Activated CD8-positive, alpha-beta T cell treated with anti-CD3 and anti-CD28 coated beads for 36 hours (primary cell): ENCODE results near the gene BRME1. TPM values are rescaled to one million over a fixed set of nuclear protein-coding genes. Genes with fewer than 3 reads are reported as not detected.

Experiments
- ATAC-seq: fragments of 200-7000 bp; cut with Tn5 transposase; one replicate; pipeline ENCODE4 v1.10.0; 2021; ENCODE audit warnings: mild to moderate bottlenecking, moderate library complexity
- CTCF ChIA-PET: fragments of 350-600 bp; sonication (Branson Sonifier 250); formaldehyde crosslinking; loops from one replicate; lab custom pipeline; 2021; ENCODE audit warnings: antibody characterized with exemption; lab: Charles Lee
- POLR2A ChIA-PET: fragments of 350-600 bp; sonication (Branson Sonifier 250); formaldehyde crosslinking; loops from one replicate; lab custom pipeline; 2021; ENCODE audit warnings: antibody characterized with exemption; lab: Charles Lee
- DNase-seq: peaks from one replicate; pipeline ENCODE4 v3.0.0-alpha.2; 2020
- H3K27ac Mint-ChIP-seq: one replicate; pipeline ENCODE4 v1.8.0; 2021; ENCODE audit warnings: mild to moderate bottlenecking, mixed read lengths
- H3K27me3 Mint-ChIP-seq: one replicate; pipeline ENCODE4 v1.8.0; 2021; ENCODE audit warnings: mixed read lengths
- H3K36me3 Mint-ChIP-seq: one replicate; pipeline ENCODE4 v1.8.0; 2021; ENCODE audit warnings: low read depth, mixed read lengths
- H3K4me1 Mint-ChIP-seq: one replicate; pipeline ENCODE4 v1.8.0; 2021; ENCODE audit warnings: low read depth, mixed read lengths
- H3K4me3 Mint-ChIP-seq: one replicate; pipeline ENCODE4 v1.8.0; 2021; ENCODE audit warnings: mild to moderate bottlenecking, moderate library complexity, mixed read lengths
- H3K9me3 Mint-ChIP-seq: one replicate; pipeline ENCODE4 v1.8.0; 2021; ENCODE audit warnings: mixed read lengths
- CTCF ChIP-seq: fragments of 200-600 bp; IDR thresholded peaks from one replicate; pipeline ENCODE4 v1.8.0; 2022; ENCODE audit warnings: antibody characterized with exemption, mild to moderate bottlenecking
- intact Hi-C: fragments of 100-400 bp; cut with micrococcal nuclease; formaldehyde crosslinking; loops from one replicate; pipeline ENCODE4 v1.10.0; 2022
- total RNA-seq, 2 experiments: library from RNA; stranded (reverse); gene quantifications; one replicate each; pipeline ENCODE4 v1.2.3, GENCODE V29; 2021

BRME1 gene
- total RNA-seq, 2 experiments from 2014 or later, result 3.6 to 5.2 TPM

DNA sequence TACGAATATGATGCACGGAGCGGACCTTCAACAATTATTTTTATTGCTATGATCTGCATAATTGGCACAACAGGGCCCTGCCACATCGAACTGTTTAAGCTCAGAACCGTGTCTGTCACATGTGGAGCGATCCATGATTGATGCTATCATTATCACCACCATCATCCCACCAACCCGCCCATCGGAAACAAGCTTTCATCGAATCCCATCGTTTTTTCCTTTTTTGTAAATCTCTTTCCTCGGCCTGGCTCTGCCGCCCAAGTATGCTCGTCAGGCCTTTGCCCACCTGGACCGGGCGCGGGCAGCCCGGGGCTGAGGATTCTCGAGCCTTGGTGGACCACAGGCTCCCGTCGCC is 45.9 kb upstream of the BRME1 start:
- peak; percentile 3 for ATAC-seq
- CTCF ChIA-PET, result interaction anchor here (0.8 to 1.3 kb wide), 4 partner anchors 8 to 106 kb away, joined by 3 to 5 read pairs (median 4); partner anchors contain the start of gene IL27RA
- H3K36me3 Mint-ChIP-seq, result peaks cover 8% of the 10 kb centered on the region
- POLR2A ChIA-PET, result interaction anchor here (1.1 to 1.5 kb wide), 4 partner anchors 13 to 80 kb away, joined by 3 to 6 read pairs (median 4); partner anchors contain the start of gene PODNL1
- H3K27ac Mint-ChIP-seq, result peak overlapping the region; percentile 83
- DNase-seq, result no peak
- H3K4me3 Mint-ChIP-seq, result peak overlapping the region; percentile 94
- H3K9me3 Mint-ChIP-seq, result no peaks in the 10 kb centered on the region
- H3K4me1 Mint-ChIP-seq, result peaks cover 13% of the 10 kb centered on the region
- intact Hi-C loops, result no loop called here
- no peak for TF ChIP-seq CTCF
- H3K27me3 Mint-ChIP-seq, result no peaks in the 10 kb centered on the region

GRCh38 chr19:13951043-13951442 is 45.1 kb upstream of the BRME1 start:
- peaks cover 6% of the 10 kb centered on the region for H3K36me3 Mint-ChIP-seq
- ChIA-PET CTCF (interaction anchor here (1.1 kb wide), 1 partner anchor 9 kb away, joined by 5 read pairs; no protein-coding TSS in a partner anchor), POLR2A (no interaction called here)
- peaks cover 13% of the 10 kb centered on the region for H3K4me1 Mint-ChIP-seq
- H3K27me3 Mint-ChIP-seq, result no peaks in the 10 kb centered on the region
- intact Hi-C loops, result no loop called here
- ATAC-seq (no peak), DNase-seq (no peak)
- TF ChIP-seq CTCF, result no peak
- no peak overlapping the region for H3K4me3 Mint-ChIP-seq
- H3K9me3 Mint-ChIP-seq, result no peaks in the 10 kb centered on the region
- H3K27ac Mint-ChIP-seq, result no peak overlapping the region

GRCh38 chr19:13946414-13946813 is 40.5 kb upstream of the BRME1 start:
- POLR2A ChIA-PET, result no interaction called here
- Mint-ChIP-seq H3K36me3 (no peaks in the 10 kb centered on the region), H3K9me3 (no peaks in the 10 kb centered on the region), H3K4me3 (no peak overlapping the region), H3K27ac (no peak overlapping the region), H3K27me3 (no peaks in the 10 kb centered on the region), H3K4me1 (no peaks in the 10 kb centered on the region)
- CTCF ChIA-PET, result no interaction called here
- ATAC-seq, result no peak
- no peak for DNase-seq
- no peak for TF ChIP-seq CTCF
- intact Hi-C loops, result no loop called here

DNA sequence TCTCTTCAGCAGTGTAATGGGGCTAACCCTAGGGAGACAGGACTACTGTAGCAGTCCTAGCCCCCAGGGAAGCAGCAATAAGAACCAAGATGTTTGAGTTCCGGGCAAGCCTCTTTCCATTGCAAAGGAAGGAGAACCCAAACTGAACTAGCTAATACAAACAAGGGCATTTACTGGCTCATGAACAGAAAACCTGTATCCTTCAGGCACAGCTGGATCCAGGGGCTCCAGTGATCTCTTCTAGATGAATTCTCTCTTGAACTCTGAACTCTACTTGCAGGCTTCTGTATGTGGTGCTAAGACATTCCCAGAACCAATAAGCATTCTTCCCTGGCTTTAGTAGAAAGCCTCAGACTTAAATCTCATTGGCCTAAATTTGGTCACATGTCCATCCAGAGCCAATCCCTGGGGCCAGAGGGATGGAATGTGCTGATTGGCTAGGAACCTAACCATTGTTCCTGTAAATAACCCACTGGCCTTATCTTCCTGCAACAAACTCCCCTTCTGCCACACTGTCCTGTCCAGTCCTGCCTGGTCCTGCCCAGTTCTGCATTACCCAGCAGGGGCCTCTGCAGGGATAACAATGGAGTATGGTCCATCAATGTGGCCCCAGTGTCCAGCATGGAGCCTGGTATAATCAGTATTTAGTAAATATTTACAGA is 36.2 kb upstream of the BRME1 start:
- no peaks in the 10 kb centered on the region for H3K4me1 Mint-ChIP-seq
- no peak for ATAC-seq
- TF ChIP-seq CTCF, result no peak
- intact Hi-C loops, result no loop called here
- POLR2A ChIA-PET, result no interaction called here
- no peak for DNase-seq
- no peaks in the 10 kb centered on the region for H3K9me3 Mint-ChIP-seq
- CTCF ChIA-PET, result interaction anchor here (1.0 to 1.3 kb wide), 2 partner anchors 9 to 90 kb away, joined by 3 read pairs; partner anchors contain the start of gene IL27RA
- H3K4me3 Mint-ChIP-seq, result no peak overlapping the region
- no peak overlapping the region for H3K27ac Mint-ChIP-seq
- H3K27me3 Mint-ChIP-seq, result peaks cover 4% of the 10 kb centered on the region
- H3K36me3 Mint-ChIP-seq, result no peaks in the 10 kb centered on the region

GRCh38 chr19:13938301-13939064 is 32.6 kb upstream of the BRME1 start, which contains the start of gene PODNL1:
Gene PODNL1, minus strand, starts transcription at chr19:13938417. Its CDS starts 236 bp downstream, at chr19:13938181.
- DNase-seq (no peak), ATAC-seq (no peak)
- ChIA-PET CTCF (interaction anchor here (0.9 to 1.4 kb wide), 2 partner anchors 27 to 51 kb away, joined by 3 read pairs; no protein-coding TSS in a partner anchor), POLR2A (interaction anchor here (1.2 to 1.6 kb wide), 2 partner anchors 13 to 65 kb away, joined by 4 read pairs; partner anchors contain the start of gene DCAF15)
- TF ChIP-seq CTCF, result no peak
- intact Hi-C loops, result no loop called here
- no peak within 1 kb of the TSS for H3K4me3 Mint-ChIP-seq
- H3K9me3 Mint-ChIP-seq, result no peaks in the 10 kb centered on the region
- no peaks in the 10 kb centered on the region for H3K36me3 Mint-ChIP-seq
- peaks cover 4% of the 10 kb centered on the region for H3K27me3 Mint-ChIP-seq
- no peak within 1 kb of the TSS for H3K27ac Mint-ChIP-seq
- H3K4me1 Mint-ChIP-seq, result no peaks in the 10 kb centered on the region
